Keratinocyte (primary cell): Measurements from ENCODE around the gene CEP95. TPM values are rescaled to one million over a fixed set of nuclear protein-coding genes. Genes with fewer than 3 reads are reported as not detected.

ENCODE experiments used
- DNase-seq: peaks from one replicate; pipeline ENCODE4 v3.0.0-alpha.2; 2011; ENCODE audit warnings: low read depth, missing footprints, low spot score
- FAIRE-seq: peaks from 2 replicates; lab custom pipeline; 2011; peaks lifted over from hg19 to GRCh38; lab: Jason Lieb, UNC
- H2AFZ ChIP-seq: 2 replicates; pipeline ENCODE4 v1.6.0; 2012; ENCODE audit warnings: low read length, control low read depth, inconsistent platforms; ENCODE audit not compliant: control insufficient read depth
- H3K27ac ChIP-seq: 2 replicates; pipeline ENCODE4 v1.5.1; 2011; ENCODE audit warnings: low read length; ENCODE audit not compliant: control insufficient read depth, insufficient read depth
- H3K27me3 ChIP-seq: 3 replicates; pipeline ENCODE4 v1.6.0; 2011; ENCODE audit warnings: low read length; ENCODE audit not compliant: control insufficient read depth, insufficient read depth; ENCODE audit errors: extremely low read depth
- H3K36me3 ChIP-seq, 2 experiments: 2 replicates in 1 of 2; 3 replicates in 1 of 2; pipeline ENCODE4 v1.5.1; 2011; ENCODE audit warnings: low read length in 2 of 2, mild to moderate bottlenecking in 1 of 2; ENCODE audit not compliant: control insufficient read depth in 2 of 2, insufficient read depth in 2 of 2; ENCODE audit errors: extremely low read depth in 1 of 2
- H3K4me1 ChIP-seq: 3 replicates; pipeline ENCODE4 v1.5.1; 2011; ENCODE audit warnings: low read length; ENCODE audit not compliant: control insufficient read depth, insufficient read depth; ENCODE audit errors: extremely low read depth
- H3K4me2 ChIP-seq: 3 replicates; pipeline ENCODE4 v1.6.0; 2011; ENCODE audit warnings: low read depth, low read length; ENCODE audit not compliant: control insufficient read depth, insufficient read depth; ENCODE audit errors: extremely low read depth
- H3K4me3 ChIP-seq, 3 experiments: fragments of 200-600 bp in 1 of 3; sonication (generic) in 1 of 3; 2 replicates in 2 of 3; 3 replicates in 1 of 3; pipeline ENCODE4 v1.5.1; 2011 to 2016; ENCODE audit warnings: low read length in 3 of 3, mild to moderate bottlenecking in 3 of 3, control low read depth in 2 of 3, inconsistent platforms in 1 of 3, low read depth in 1 of 3, mixed read lengths in 1 of 3, mixed run types in 1 of 3, moderate library complexity in 1 of 3; ENCODE audit not compliant: control insufficient read depth in 2 of 3, insufficient read depth in 2 of 3; ENCODE audit errors: extremely low read depth in 1 of 3
- H3K79me2 ChIP-seq: 2 replicates; pipeline ENCODE4 v1.6.0; 2012; ENCODE audit warnings: low read length; ENCODE audit not compliant: control insufficient read depth, insufficient read depth
- H3K9ac ChIP-seq: 3 replicates; pipeline ENCODE4 v1.6.0; 2011; ENCODE audit warnings: low read length; ENCODE audit not compliant: control insufficient read depth, insufficient read depth; ENCODE audit errors: extremely low read depth
- H3K9me1 ChIP-seq: 3 replicates; pipeline ENCODE4 v1.6.0; 2011; ENCODE audit warnings: low read length; ENCODE audit not compliant: control insufficient read depth, insufficient read depth; ENCODE audit errors: extremely low read depth
- H3K9me3 ChIP-seq: 2 replicates; pipeline ENCODE4 v1.5.1; 2012; ENCODE audit warnings: low read depth, low read length; ENCODE audit not compliant: control insufficient read depth
- H4K20me1 ChIP-seq: 3 replicates; pipeline ENCODE4 v1.6.0; 2011; ENCODE audit warnings: low read length; ENCODE audit not compliant: control insufficient read depth, insufficient read depth; ENCODE audit errors: extremely low read depth
- EZH2 ChIP-seq: IDR thresholded peaks from one replicate; pipeline ENCODE4 v1.6.1; 2012; ENCODE audit warnings: inconsistent platforms, mild to moderate bottlenecking, low read length, moderate library complexity
- dilution Hi-C: fragments of 300-500 bp; cut with MboI; formaldehyde crosslinking; loops from one replicate; pipeline ENCODE4 v1.7.0; 2020; ENCODE audit warnings: low sequenced_read_pairs; ENCODE audit not compliant: extremely low pct_ligation_motif_present
- polyA plus RNA-seq, 5 experiments: library from polyadenylated mRNA; depleted of rRNA in 3 of 5; stranded (reverse) in 3 of 5; stranded (forward) in 1 of 5; unstranded in 1 of 5; fragments of >200 nt; gene quantifications; 1 replicate in 1 of 5; 2 replicates in 3 of 5; 3 replicates in 1 of 5; pipeline versions ENCODE4 v1.2.1 to v1.2.3, GENCODE V29; 2011 to 2012; ENCODE audit warnings: missing spikeins in 2 of 5, low read depth in 1 of 5, low replicate concordance in 1 of 5
- TF ChIP-seq, protein P1 (sequence below), 3 experiments: IDR thresholded peaks in 1 of 3; conservative IDR thresholded peaks in 1 of 3; optimal IDR thresholded peaks in 1 of 3; 2 replicates in 2 of 3; 3 replicates in 1 of 3; pipeline versions ENCODE3 to v1.5.1; 2011; ENCODE audit warnings: low read length in 3 of 3, mild to moderate bottlenecking in 3 of 3, moderate library complexity in 2 of 3, control low read depth in 1 of 3, inconsistent platforms in 1 of 3; ENCODE audit not compliant: insufficient read depth in 2 of 3; ENCODE audit errors: extremely low read depth in 1 of 3

Gene CEP95
- polyA plus RNA-seq, 1 donor (not counting 4 experiments of a cell fraction or from before 2014, with no cell fraction given): 31.6 TPM

DNA sequence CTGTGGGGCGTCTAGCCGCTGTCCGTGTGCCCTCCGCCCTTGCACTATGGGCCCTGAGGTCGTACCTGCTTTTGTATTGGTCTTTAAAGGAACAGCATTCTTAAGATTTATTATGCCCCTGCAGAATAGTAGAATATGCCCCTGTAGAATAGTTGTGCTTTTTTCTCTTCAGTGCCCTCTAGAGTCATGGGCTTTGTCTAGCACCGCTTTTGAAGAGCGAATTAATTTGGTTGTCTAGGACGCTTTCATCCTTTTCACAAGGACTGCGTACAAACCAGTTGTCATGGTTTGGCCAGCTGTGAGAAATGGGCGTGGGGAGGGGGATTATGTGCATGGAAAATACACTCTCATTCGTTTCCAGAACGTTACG lies 621 bp downstream of the CEP95 start:
- TF ChIP-seq, protein P1, sequence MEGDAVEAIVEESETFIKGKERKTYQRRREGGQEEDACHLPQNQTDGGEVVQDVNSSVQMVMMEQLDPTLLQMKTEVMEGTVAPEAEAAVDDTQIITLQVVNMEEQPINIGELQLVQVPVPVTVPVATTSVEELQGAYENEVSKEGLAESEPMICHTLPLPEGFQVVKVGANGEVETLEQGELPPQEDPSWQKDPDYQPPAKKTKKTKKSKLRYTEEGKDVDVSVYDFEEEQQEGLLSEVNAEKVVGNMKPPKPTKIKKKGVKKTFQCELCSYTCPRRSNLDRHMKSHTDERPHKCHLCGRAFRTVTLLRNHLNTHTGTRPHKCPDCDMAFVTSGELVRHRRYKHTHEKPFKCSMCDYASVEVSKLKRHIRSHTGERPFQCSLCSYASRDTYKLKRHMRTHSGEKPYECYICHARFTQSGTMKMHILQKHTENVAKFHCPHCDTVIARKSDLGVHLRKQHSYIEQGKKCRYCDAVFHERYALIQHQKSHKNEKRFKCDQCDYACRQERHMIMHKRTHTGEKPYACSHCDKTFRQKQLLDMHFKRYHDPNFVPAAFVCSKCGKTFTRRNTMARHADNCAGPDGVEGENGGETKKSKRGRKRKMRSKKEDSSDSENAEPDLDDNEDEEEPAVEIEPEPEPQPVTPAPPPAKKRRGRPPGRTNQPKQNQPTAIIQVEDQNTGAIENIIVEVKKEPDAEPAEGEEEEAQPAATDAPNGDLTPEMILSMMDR (optimal IDR thresholded peaks at IDR 0.05 in 1 of 3, IDR thresholded peaks at IDR 0.05 in 1 of 3, conservative IDR thresholded peaks at IDR 0.05 in 1 of 3; ENCODE audit: extremely low read depth in 1 of 3, insufficient read depth in 2 of 3, low read length in 3 of 3): peak; percentile 33 to 54 (median 39)
- TF ChIP-seq EZH2: no peak
- no peak for FAIRE-seq

DNA sequence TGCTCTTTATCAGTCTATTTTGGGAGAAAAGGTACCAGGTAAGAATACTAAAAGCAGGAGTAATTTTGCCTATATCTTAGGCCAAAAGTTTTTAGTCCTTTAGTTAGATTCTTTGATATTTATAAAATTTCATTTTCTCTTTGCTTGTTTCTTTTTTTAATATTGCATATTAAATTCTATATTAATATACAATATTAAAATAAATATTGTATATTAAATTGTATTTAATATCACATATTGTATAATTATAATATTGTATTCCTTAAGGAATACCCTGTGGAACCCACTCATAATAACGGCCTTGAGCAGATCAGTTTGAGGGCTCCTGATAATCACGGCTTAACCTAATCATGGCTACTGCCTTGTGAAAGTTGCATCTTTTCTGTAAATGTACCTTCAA lies 1.9 kb downstream of the CEP95 start:
- no peaks in the 10 kb centered on the region for H3K9me1 ChIP-seq
- peak overlapping the region; percentile 87 for H3K4me2 ChIP-seq
- H3K9me3 ChIP-seq: no peaks in the 10 kb centered on the region
- no peaks in the 10 kb centered on the region for H3K27me3 ChIP-seq
- peaks cover 5 to 46% of the 10 kb centered on the region in 2 experiments for H3K36me3 ChIP-seq
- peak overlapping the region in 2 of 3 experiments; percentile 81 to 100 for H3K4me3 ChIP-seq
- TF ChIP-seq, protein P1 (optimal IDR thresholded peaks at IDR 0.05 in 1 of 3, IDR thresholded peaks at IDR 0.05 in 1 of 3, conservative IDR thresholded peaks at IDR 0.05 in 1 of 3; ENCODE audit: extremely low read depth in 1 of 3, insufficient read depth in 2 of 3, low read length in 3 of 3): no peak
- no peak for TF ChIP-seq EZH2
- no peak overlapping the region for H2AFZ ChIP-seq
- peaks cover 19% of the 10 kb centered on the region for H3K4me1 ChIP-seq
- no peak overlapping the region for H3K27ac ChIP-seq
- FAIRE-seq (no peak), DNase-seq (no peak)
- peaks cover 66% of the 10 kb centered on the region for H3K79me2 ChIP-seq
- dilution Hi-C loops: no loop called here
- peaks cover 18% of the 10 kb centered on the region for H4K20me1 ChIP-seq
- no peak overlapping the region for H3K9ac ChIP-seq

More for the DNA sequence above, 621 bp downstream of the CEP95 start:
- peaks cover 11 to 50% of the 10 kb centered on the region in 2 experiments for H3K36me3 ChIP-seq
- dilution Hi-C loops: no loop called here
- H3K27ac ChIP-seq: peak overlapping the region; percentile 99
- H3K4me1 ChIP-seq: peaks cover 32% of the 10 kb centered on the region
- peaks cover 29% of the 10 kb centered on the region for H4K20me1 ChIP-seq
- H3K27me3 ChIP-seq: no peaks in the 10 kb centered on the region
- peak overlapping the region; percentile 100 for H3K9ac ChIP-seq
- no peak for DNase-seq
- peaks cover 74% of the 10 kb centered on the region for H3K79me2 ChIP-seq
- peak overlapping the region; percentile 75 to 100 (median 81) for H3K4me3 ChIP-seq
- H2AFZ ChIP-seq: peak overlapping the region; percentile 68
- no peaks in the 10 kb centered on the region for H3K9me3 ChIP-seq
- H3K9me1 ChIP-seq: no peaks in the 10 kb centered on the region
- peak overlapping the region; percentile 87 for H3K4me2 ChIP-seq
